Measurements from ENCODE around the gene C5orf47. TPM values are rescaled to one million over a fixed set of nuclear protein-coding genes. Genes with fewer than 3 reads are reported as not detected.

Gene C5orf47
- total RNA-seq, 1 donor from 2014 or later, result not detected

GRCh38 chr5:173970878-173971650 is 17.9 kb upstream of the C5orf47 start:
- intact Hi-C loops (cut with micrococcal nuclease), result no loop called here

- intact Hi-C loops (cut with micrococcal nuclease), result loop anchor here (2.0 kb wide), 2 partner anchors 53 to 87 kb away; no protein-coding TSS in a partner anchor
Measured at GRCh38 chr5:173971681-173972345, 17.2 kb upstream of the C5orf47 start.

- intact Hi-C loops (cut with micrococcal nuclease), result loop anchor here (2.0 kb wide), 2 partner anchors 54 to 88 kb away; no protein-coding TSS in a partner anchor
Measured at GRCh38 chr5:173972607-173972924, 16.4 kb upstream of the C5orf47 start.

- intact Hi-C loops (cut with micrococcal nuclease), result loop anchor here (1.0 to 2.0 kb wide), 3 partner anchors 54 to 354 kb away; no protein-coding TSS in a partner anchor
Measured at GRCh38 chr5:173972925-173973615, 15.9 kb upstream of the C5orf47 start.

- intact Hi-C loops (cut with micrococcal nuclease), result loop anchor here (1.0 to 2.0 kb wide), 3 partner anchors 55 to 354 kb away; no protein-coding TSS in a partner anchor
Measured at GRCh38 chr5:173973616-173973969, 15.4 kb upstream of the C5orf47 start.

GRCh38 chr5:173974688-173975239 is 14.2 kb upstream of the C5orf47 start:
- intact Hi-C loops (cut with micrococcal nuclease), result no loop called here

GRCh38 chr5:173981185-173981761 is 7.7 kb upstream of the C5orf47 start:
- intact Hi-C loops (cut with micrococcal nuclease), result no loop called here

- intact Hi-C loops (cut with micrococcal nuclease), result no loop called here
Measured at GRCh38 chr5:173984218-173984617, 4.8 kb upstream of the C5orf47 start.

- intact Hi-C loops (cut with micrococcal nuclease), result no loop called here
Measured at GRCh38 chr5:173989432-173990082, 587 bp downstream of the C5orf47 start.

GRCh38 chr5:173997331-173997730 is 8.4 kb downstream of the C5orf47 start:
- intact Hi-C loops (cut with micrococcal nuclease), result no loop called here

- intact Hi-C loops (cut with micrococcal nuclease), result no loop called here
Measured at GRCh38 chr5:173998531-173998930, 9.6 kb downstream of the C5orf47 start.

- intact Hi-C loops (cut with micrococcal nuclease), result no loop called here
Measured at GRCh38 chr5:174000076-174000475, 11.1 kb downstream of the C5orf47 start.

GRCh38 chr5:174003795-174004194 is 14.8 kb downstream of the C5orf47 start:
- intact Hi-C loops (cut with micrococcal nuclease), result no loop called here

GRCh38 chr5:174008922-174009321 is 20.0 kb downstream of the C5orf47 start:
- intact Hi-C loops (cut with micrococcal nuclease), result no loop called here

GRCh38 chr5:174010365-174010764 is 21.4 kb downstream of the C5orf47 start:
- intact Hi-C loops (cut with micrococcal nuclease), result no loop called here

- intact Hi-C loops (cut with micrococcal nuclease), result no loop called here
Measured at GRCh38 chr5:174011441-174011840, 22.5 kb downstream of the C5orf47 start.

- intact Hi-C loops (cut with micrococcal nuclease), result loop anchor here (5.0 kb wide), 1 partner anchor 292 kb away; no protein-coding TSS in a partner anchor
Measured at GRCh38 chr5:174020069-174020927, 31.3 kb downstream of the C5orf47 start.

- intact Hi-C loops (cut with micrococcal nuclease), result loop anchor here (5.0 kb wide), 1 partner anchor 291 kb away; no protein-coding TSS in a partner anchor
Measured at GRCh38 chr5:174020928-174021304, 31.9 kb downstream of the C5orf47 start.

- intact Hi-C loops (cut with micrococcal nuclease), result loop anchor here (5.0 kb wide), 1 partner anchor 290 kb away; no protein-coding TSS in a partner anchor
Measured at GRCh38 chr5:174022384-174023095, 33.6 kb downstream of the C5orf47 start.

Measured in T-helper 2 cell treated with Interferon-gamma antibody and Interleukin-4, amounts not matched to agents 100 ng/mL and 5 ng/mL, for 36 hours (primary cell).